Stomach (tissue), 9 donors: Measurements from ENCODE around the gene DLL3. TPM values are rescaled to one million over a fixed set of nuclear protein-coding genes. Genes with fewer than 3 reads are reported as not detected.
A peak's percentile ranks its signal among the peaks of the same experiment; 100 is the strongest.

Source experiments
- DNase-seq, 2 donors: peaks; one replicate each; pipeline versions ENCODE4 v3.0.0 to v3.0.0-alpha.2; 2013 to 2019
- H3K27ac ChIP-seq, 5 donors: fragments of 200-600 bp in 4 of 5; sonication (generic) in 4 of 5; one replicate each; pipeline ENCODE4 v1.5.1; 2013 to 2019; ENCODE audit warnings: mild to moderate bottlenecking in 1 of 5, moderate library complexity in 1 of 5
- H3K27me3 ChIP-seq, 3 donors: fragments of 200-600 bp; sonication (generic); one replicate each; pipeline ENCODE4 v1.5.1; 2017 to 2019; ENCODE audit warnings: mixed run types in 1 of 3
- H3K36me3 ChIP-seq, 4 donors: fragments of 200-600 bp; sonication (generic); 1 replicate in 3 of 4; 2 replicates in 1 of 4; pipeline ENCODE4 v1.5.1; 2016 to 2019
- H3K4me1 ChIP-seq, 4 donors: fragments of 200-600 bp; sonication (generic); one replicate each; pipeline ENCODE4 v1.5.1; 2016 to 2019
- H3K4me3 ChIP-seq, 4 donors: fragments of 200-600 bp; sonication (generic) in 3 of 4; one replicate each; pipeline ENCODE4 v1.5.1; 2016 to 2019; ENCODE audit warnings: mild to moderate bottlenecking in 1 of 4
- H3K9me3 ChIP-seq, 4 donors: fragments of 200-600 bp; sonication (generic); one replicate each; pipeline ENCODE4 v1.5.1; 2016 to 2019
- CTCF ChIP-seq, 7 experiments: fragments of 450-650 bp in 4 of 7; fragments of 200-600 bp in 3 of 7; sonication (generic) in 3 of 7; IDR thresholded peaks; one replicate each; pipeline ENCODE4 v1.5.1; 2016 to 2019; ENCODE audit warnings: antibody characterized with exemption in 7 of 7, control low read depth in 2 of 7, mild to moderate bottlenecking in 1 of 7
- EP300 ChIP-seq: sonication (generic); formaldehyde crosslinking; IDR thresholded peaks from one replicate; pipeline ENCODE4 v1.6.1; 2017; ENCODE audit warnings: antibody characterized with exemption
- POLR2A ChIP-seq, 4 donors: fragments of 450-650 bp; IDR thresholded peaks; one replicate each; pipeline ENCODE4 v1.6.1; 2016; ENCODE audit warnings: antibody characterized with exemption in 4 of 4, control low read depth in 2 of 4, mild to moderate bottlenecking in 1 of 4, moderate library complexity in 1 of 4
- POLR2AphosphoS5 ChIP-seq, 3 donors: sonication (generic); formaldehyde crosslinking; IDR thresholded peaks; one replicate each; pipeline ENCODE4 v1.6.1; 2016; ENCODE audit warnings: antibody characterized with exemption in 3 of 3
- WGBS, 5 donors: extraction: QIAGEN DNeasy Blood & Tissue Kit in 3 of 5; methylation state at CpG; one replicate each; pipeline versions ENCODE4 v1.1.5 to v1.1.7; 2013 to 2018; 5-methylcytosine and 5-hydroxymethylcytosine counted together
- intact Hi-C: fragments of 100-400 bp; cut with DNase I; formaldehyde crosslinking; loops from one replicate; pipeline ENCODE4 v1.15.1; 2023; ENCODE audit warnings: low total_unique reads
- polyA plus RNA-seq, 3 donors: library from polyadenylated mRNA; stranded (reverse); fragments of 200-250 nt; gene quantifications; one replicate each; pipeline ENCODE4 v1.2.3, GENCODE V29; 2013
- total RNA-seq, 5 donors: library from RNA; depleted of rRNA; stranded (reverse); fragments of >200 nt; gene quantifications; one replicate each; pipeline versions ENCODE4 v1.1.0 to v1.2.3, GENCODE V29; 2014 to 2016
- donor health status: healthy with polysubstance abuse.
- donor health status: Bipolar disorder and iron deficiency.
- donor health status: healthy.

Gene DLL3
- total and polyA plus RNA-seq, 8 donors = 0.08 TPM; not detected in 7

GRCh38 chr19:39470724-39471339 lies 27.9 kb upstream of the DLL3 start:
- DNase-seq = no peak
- intact Hi-C loops = loop anchor here (10.0 kb wide), 1 partner anchor 64 kb away; the partner anchor contains the start of gene EID2B
- H3K27ac ChIP-seq = no peak overlapping the region
- TF ChIP-seq CTCF (IDR thresholded peaks at IDR 0.05) = no peak
- no peak for TF ChIP-seq POLR2A (IDR thresholded peaks at IDR 0.05)
- TF ChIP-seq EP300 = no peak
- no peak for TF ChIP-seq POLR2AphosphoS5 (IDR thresholded peaks at IDR 0.05)
- H3K4me3 ChIP-seq = no peak overlapping the region
- 77 to 91% (median 85%) methylated on average over 6 to 7 of the region's 7 CpGs for WGBS, 5 donors
- peaks cover 0 to 5% (median 0%) of the 10 kb centered on the region in 4 donors for H3K4me1 ChIP-seq
- H3K36me3 ChIP-seq = peaks cover 91 to 100% (median 100%) of the 10 kb centered on the region in 4 donors
- H3K9me3 ChIP-seq = no peaks in the 10 kb centered on the region
- H3K27me3 ChIP-seq = no peaks in the 10 kb centered on the region

- intact Hi-C loops = loop anchor here (10.0 kb wide), 1 partner anchor 63 kb away; the partner anchor contains the start of gene EID2B
These were observed 26.8 kb upstream of the DLL3 start for GRCh38 chr19:39471756-39472536.

GRCh38 chr19:39472746-39473442 lies 25.9 kb upstream of the DLL3 start:
- Histone ChIP-seq H3K4me3 (no peak overlapping the region), H3K27me3 (no peaks in the 10 kb centered on the region), H3K36me3 (peaks cover 80 to 99% (median 93%) of the 10 kb centered on the region in 4 donors), H3K4me1 (peaks cover 0 to 5% (median 0%) of the 10 kb centered on the region in 4 donors), H3K27ac (no peak overlapping the region), H3K9me3 (no peaks in the 10 kb centered on the region)
- intact Hi-C loops = loop anchor here (10.0 kb wide), 1 partner anchor 62 kb away; the partner anchor contains the start of gene EID2B
- TF ChIP-seq POLR2A (IDR thresholded peaks at IDR 0.05) (no peak), POLR2AphosphoS5 (IDR thresholded peaks at IDR 0.05) (no peak), EP300 (no peak), CTCF (IDR thresholded peaks at IDR 0.05) (no peak)
- WGBS, 5 donors = 86 to 91% (median 88%) methylated on average over 23 to 32 of the region's 32 CpGs
- no peak for DNase-seq

More at GRCh38 chr19:39471756-39472536, 26.8 kb upstream of the DLL3 start:
- no peaks in the 10 kb centered on the region for H3K9me3 ChIP-seq
- no peak overlapping the region for H3K27ac ChIP-seq
- peaks cover 0 to 5% (median 0%) of the 10 kb centered on the region in 4 donors for H3K4me1 ChIP-seq
- WGBS, 5 donors = 86 to 88% (median 86%) methylated on average over 8 of the region's 8 CpGs
- TF ChIP-seq CTCF (IDR thresholded peaks at IDR 0.05) = no peak
- TF ChIP-seq POLR2AphosphoS5 (IDR thresholded peaks at IDR 0.05) = no peak
- no peak for TF ChIP-seq POLR2A (IDR thresholded peaks at IDR 0.05)
- H3K4me3 ChIP-seq = no peak overlapping the region
- H3K27me3 ChIP-seq = no peaks in the 10 kb centered on the region
- H3K36me3 ChIP-seq = peaks cover 89 to 100% (median 100%) of the 10 kb centered on the region in 4 donors
- no peak for DNase-seq

GRCh38 chr19:39473443-39473960 lies 25.2 kb upstream of the DLL3 start:
- 77 to 89% (median 82%) methylated on average over 9 to 11 of the region's 11 CpGs for WGBS, 5 donors
- Histone ChIP-seq H3K36me3 (peaks cover 73 to 92% (median 87%) of the 10 kb centered on the region in 4 donors), H3K27me3 (no peaks in the 10 kb centered on the region), H3K9me3 (no peaks in the 10 kb centered on the region), H3K4me1 (peaks cover 0 to 5% (median 0%) of the 10 kb centered on the region in 4 donors), H3K27ac (peak overlapping the region in 1 of 5 donors; percentile 13), H3K4me3 (no peak overlapping the region)
- intact Hi-C loops = loop anchor here (10.0 kb wide), 1 partner anchor 61 kb away; the partner anchor contains the start of gene EID2B
- no peak for TF ChIP-seq EP300
- no peak for DNase-seq
